NB4 (cell line): ENCODE data around the gene NCLN.
"Not testable (repeated sequence)": the region's sequence is repeated elsewhere in the genome, so short reads cannot be mapped to it uniquely, and the experiment has no call there.

Experiments
- DNase-seq: peaks from one replicate; pipeline ENCODE4 v3.0.0; 2010; ENCODE audit warnings: low read depth
- H3K4me3 ChIP-seq: one replicate; pipeline ENCODE4 v1.5.1; 2011; ENCODE audit warnings: mild to moderate bottlenecking, low read depth, low read length, moderate library complexity
- CTCF ChIP-seq: IDR thresholded peaks from one replicate; pipeline ENCODE4 v1.5.1; 2012; ENCODE audit warnings: low read depth, low read length
- MAX ChIP-seq: IDR thresholded peaks from 2 replicates; pipeline ENCODE4 v1.6.1; 2011; ENCODE audit warnings: low read depth, low read length
- MYC ChIP-seq: IDR thresholded peaks from 2 replicates; pipeline ENCODE4 v1.6.1; 2011; ENCODE audit warnings: low read depth, low read length
- POLR2A ChIP-seq: IDR thresholded peaks from 2 replicates; pipeline ENCODE4 v1.6.1; 2011; ENCODE audit warnings: mild to moderate bottlenecking; ENCODE audit not compliant: insufficient read length; ENCODE audit errors: extremely low read depth

The NCLN gene

GRCh38 chr19:3202346-3202745 is 16.6 kb downstream of the NCLN start:
- H3K4me3 ChIP-seq: no peak overlapping the region
- DNase-seq: no peak
- TF ChIP-seq MYC: no peak
- TF ChIP-seq CTCF: no peak
- no peak for TF ChIP-seq POLR2A
- TF ChIP-seq MAX: no peak

GRCh38 chr19:3202895-3203294 is 17.2 kb downstream of the NCLN start:
- not testable (repeated sequence) for H3K4me3 ChIP-seq, DNase-seq

- no peak for DNase-seq
- TF ChIP-seq MAX: no peak
- no peak for TF ChIP-seq MYC
- TF ChIP-seq POLR2A: no peak
- no peak for TF ChIP-seq CTCF
- no peak overlapping the region for H3K4me3 ChIP-seq
These were observed 18.3 kb downstream of the NCLN start for GRCh38 chr19:3203805-3204645.

GRCh38 chr19:3204646-3205275 is 19.0 kb downstream of the NCLN start:
- no peak for TF ChIP-seq MAX
- TF ChIP-seq POLR2A: no peak
- no peak for TF ChIP-seq MYC
- TF ChIP-seq CTCF: no peak
- no peak for DNase-seq
- no peak overlapping the region for H3K4me3 ChIP-seq

- TF ChIP-seq POLR2A (no peak), CTCF (no peak), MAX (no peak), MYC (no peak)
- no peak for DNase-seq
- no peak overlapping the region for H3K4me3 ChIP-seq
These were observed 20.7 kb downstream of the NCLN start for GRCh38 chr19:3206216-3206953.
